Spinal cord (tissue), 10 donors: ENCODE data around the gene THAP2. TPM values are rescaled to one million over a fixed set of nuclear protein-coding genes. Genes with fewer than 3 reads are reported as not detected.

ENCODE experiments used
- DNase-seq, 6 donors: peaks; one replicate each; pipeline versions ENCODE4 v3.0.0 to v3.0.0-alpha.2; 2013 to 2015; ENCODE audit warnings: low spot score in 6 of 6, low read depth in 4 of 6
- H3K27ac ChIP-seq: one replicate; pipeline ENCODE4 v1.5.1; 2013; ENCODE audit warnings: low read depth, low read length, control low read depth
- H3K27me3 ChIP-seq: one replicate; pipeline ENCODE4 v1.6.1; 2013; ENCODE audit warnings: low read length; ENCODE audit not compliant: control insufficient read depth, insufficient read depth
- H3K36me3 ChIP-seq: one replicate; pipeline ENCODE4 v1.6.1; 2013; ENCODE audit warnings: low read length; ENCODE audit not compliant: control insufficient read depth, insufficient read depth
- H3K4me1 ChIP-seq: one replicate; pipeline ENCODE4 v1.6.1; 2013; ENCODE audit warnings: low read length; ENCODE audit not compliant: control insufficient read depth, insufficient read depth
- H3K4me3 ChIP-seq: one replicate; pipeline ENCODE4 v1.5.1; 2013; ENCODE audit warnings: low read depth, low read length, control low read depth
- H3K9me3 ChIP-seq: one replicate; pipeline ENCODE4 v1.6.1; 2013; ENCODE audit warnings: low read length; ENCODE audit not compliant: control insufficient read depth, insufficient read depth
- WGBS: methylation state at CpG from one replicate; pipeline ENCODE4 v1.1.5; 2013; ENCODE audit warnings: missing lambda C conversion rate; ENCODE audit not compliant: insufficient coverage; 5-methylcytosine and 5-hydroxymethylcytosine counted together
- polyA plus RNA-seq, 2 donors: library from polyadenylated mRNA; unstranded; fragments of 120-200 nt; gene quantifications; one replicate each; pipeline ENCODE4 v1.2.1, GENCODE V29; 2013; ENCODE audit not compliant: insufficient read length in 2 of 2
- small RNA-seq: library from RNA; depleted of rRNA; stranded (forward); fragments of <200 nt; gene quantifications from one replicate; pipeline ENCODE3, GENCODE V24; 2014; ENCODE audit warnings: low replicate concordance
- total RNA-seq, 2 donors: library from RNA; depleted of rRNA in 1 of 2; stranded (reverse); fragments of 120-200 nt in 1 of 2; fragments of >200 nt in 1 of 2; gene quantifications; one replicate each; pipeline versions ENCODE4 v1.2.3 to v1.2.4, GENCODE V29; 2013 to 2014
- donor health status: healthy.

THAP2 gene
- total and polyA plus RNA-seq, 4 donors = 12.4 to 18.6 (median 16.8) TPM

DNA sequence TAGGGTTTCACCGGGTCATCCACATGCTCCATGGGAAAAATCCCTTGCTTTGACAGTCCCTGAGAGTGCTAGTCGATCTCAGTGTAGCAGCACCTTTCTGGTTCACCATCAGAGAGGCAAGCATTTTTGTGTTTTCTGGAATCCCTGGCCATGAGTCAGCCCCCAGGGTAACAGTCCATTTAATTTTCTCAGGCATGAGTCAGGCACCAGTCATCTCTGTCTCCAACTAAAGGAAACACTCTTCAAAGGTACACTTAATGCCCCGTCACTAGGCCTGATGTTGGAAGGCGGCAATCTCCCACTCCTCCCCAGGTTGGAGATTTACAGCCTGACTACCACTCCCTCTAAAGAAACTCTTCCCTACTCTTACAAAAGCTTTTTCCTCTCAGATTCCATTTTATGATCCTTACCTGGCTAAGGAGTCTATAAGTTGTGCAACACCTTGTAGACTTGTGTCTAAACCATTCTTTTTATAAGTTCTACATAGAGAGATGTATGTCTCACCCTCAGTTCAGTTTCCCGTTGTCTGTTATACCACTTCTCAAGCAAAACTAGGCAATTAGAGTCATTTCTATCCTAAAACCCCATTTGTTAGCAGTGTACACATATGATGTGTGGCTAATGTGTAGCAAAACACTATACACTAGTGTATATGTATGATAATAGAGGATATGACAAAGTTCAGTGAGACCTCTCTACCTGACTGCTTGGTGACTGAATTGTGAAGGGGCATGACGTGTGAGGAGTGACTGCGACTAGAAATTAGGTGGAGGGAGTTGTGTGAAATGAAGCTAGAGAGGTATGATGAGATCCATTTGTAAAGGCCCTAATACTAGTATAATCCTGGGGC, 46.4 kb downstream of the THAP2 start:
- no peak for DNase-seq
- WGBS = 94% methylated on average over 5 of the region's 7 CpGs
- no peak overlapping the region for H3K27ac ChIP-seq
- no peaks in the 10 kb centered on the region for H3K27me3 ChIP-seq
- no peaks in the 10 kb centered on the region for H3K4me1 ChIP-seq
- no peaks in the 10 kb centered on the region for H3K36me3 ChIP-seq
- H3K4me3 ChIP-seq = no peak overlapping the region
- peaks cover 4% of the 10 kb centered on the region for H3K9me3 ChIP-seq

DNA sequence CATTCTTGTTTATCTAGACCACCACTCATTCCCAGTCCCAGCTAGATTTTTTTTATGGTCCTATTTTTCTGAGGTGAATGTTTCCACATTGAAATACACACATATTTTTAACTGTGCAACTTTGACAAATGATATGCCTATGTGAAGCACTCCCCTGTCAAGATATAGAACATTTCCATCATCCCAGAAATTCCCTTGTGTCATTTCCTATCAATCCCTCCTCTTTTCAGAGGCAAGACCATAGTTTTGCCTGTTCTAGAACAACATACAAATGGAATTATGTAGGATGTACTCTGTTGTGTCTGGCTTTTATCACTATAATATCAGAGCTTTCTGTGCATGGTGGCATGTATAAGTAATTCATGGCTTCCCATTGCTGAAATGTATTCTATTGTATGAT, 54.5 kb downstream of the THAP2 start:
- Histone ChIP-seq H3K27me3 (no peaks in the 10 kb centered on the region), H3K27ac (no peak overlapping the region), H3K9me3 (peaks cover 4% of the 10 kb centered on the region), H3K36me3 (no peaks in the 10 kb centered on the region), H3K4me3 (no peak overlapping the region), H3K4me1 (no peaks in the 10 kb centered on the region)
- no peak for DNase-seq

DNA sequence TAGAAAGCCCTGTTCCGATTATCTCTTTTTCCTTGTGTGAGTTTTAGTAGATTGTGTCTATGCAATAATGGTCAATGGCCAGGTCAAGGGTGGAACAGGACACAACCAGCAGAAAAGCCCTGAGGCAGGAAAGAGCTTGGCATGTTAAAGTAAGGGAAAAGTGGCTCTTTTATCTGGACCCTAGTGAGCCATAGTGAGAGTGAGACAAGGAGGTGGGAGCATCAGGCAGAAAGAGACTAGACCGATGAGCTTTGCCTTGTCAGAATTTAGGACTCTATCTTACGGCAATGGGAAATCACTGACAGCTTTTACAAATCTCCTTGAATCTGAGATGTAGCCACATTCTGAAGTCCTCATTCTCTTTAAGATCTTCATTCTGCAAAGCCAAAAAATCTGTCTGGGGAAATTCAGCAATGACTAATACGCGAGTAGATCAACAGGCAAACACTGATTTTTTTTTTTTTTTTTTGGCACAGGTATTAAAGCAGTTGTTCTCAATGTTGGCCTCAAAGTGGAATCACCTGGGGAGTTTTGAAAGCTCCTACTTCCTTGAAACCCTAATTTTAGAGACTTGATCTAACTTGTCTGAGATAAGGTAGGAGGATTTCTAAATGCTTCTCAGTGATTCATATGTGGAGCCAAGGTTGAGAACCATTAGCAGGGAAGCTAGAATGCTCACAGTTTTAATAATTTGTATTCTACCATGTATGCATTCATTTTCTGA, 55.7 kb downstream of the THAP2 start:
- H3K4me3 ChIP-seq = no peak overlapping the region
- no peak for DNase-seq
- no peaks in the 10 kb centered on the region for H3K9me3 ChIP-seq
- WGBS = 100% methylated on average over 5 of the region's 5 CpGs
- H3K27me3 ChIP-seq = no peaks in the 10 kb centered on the region
- no peak overlapping the region for H3K27ac ChIP-seq
- H3K4me1 ChIP-seq = no peaks in the 10 kb centered on the region
- no peaks in the 10 kb centered on the region for H3K36me3 ChIP-seq

DNA sequence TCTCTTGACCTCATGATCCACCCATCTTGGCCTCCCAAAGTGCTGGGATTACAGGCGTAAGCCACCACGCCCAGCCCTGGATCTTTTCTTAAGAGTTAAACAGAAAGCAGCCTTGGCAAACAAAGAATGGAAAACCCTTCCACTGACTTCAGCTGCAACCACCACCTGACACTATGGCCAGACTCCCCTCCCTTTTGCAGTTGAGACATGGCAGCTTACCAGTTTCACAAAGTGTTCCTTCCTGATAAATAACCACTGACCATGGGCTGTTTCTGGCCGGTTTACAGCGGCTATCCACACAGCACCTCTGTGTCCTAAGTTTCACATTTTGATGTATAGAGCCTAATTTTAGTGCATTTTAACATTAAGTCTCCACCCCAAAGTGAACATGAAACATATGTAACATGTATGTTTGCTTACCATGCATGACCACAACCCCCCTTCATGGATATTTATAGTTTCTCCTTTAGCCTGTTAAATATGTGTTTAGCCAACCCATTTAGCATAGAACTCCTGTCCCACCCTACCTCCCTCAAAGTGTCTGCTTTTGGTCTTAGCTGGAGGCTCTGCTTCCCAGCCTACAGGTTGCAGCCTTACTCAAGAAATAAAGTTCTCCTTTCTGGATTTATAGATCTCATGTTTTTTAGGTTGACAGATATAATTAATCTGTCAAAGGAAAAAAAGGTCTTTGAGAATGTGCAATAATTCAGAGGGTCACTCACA, 57.8 kb downstream of the THAP2 start:
- no peak overlapping the region for H3K27ac ChIP-seq
- H3K4me3 ChIP-seq = no peak overlapping the region
- H3K36me3 ChIP-seq = no peaks in the 10 kb centered on the region
- no peaks in the 10 kb centered on the region for H3K27me3 ChIP-seq
- H3K9me3 ChIP-seq = no peaks in the 10 kb centered on the region
- DNase-seq = no peak
- WGBS = 100% methylated on average over 2 of the region's 4 CpGs
- no peaks in the 10 kb centered on the region for H3K4me1 ChIP-seq

DNA sequence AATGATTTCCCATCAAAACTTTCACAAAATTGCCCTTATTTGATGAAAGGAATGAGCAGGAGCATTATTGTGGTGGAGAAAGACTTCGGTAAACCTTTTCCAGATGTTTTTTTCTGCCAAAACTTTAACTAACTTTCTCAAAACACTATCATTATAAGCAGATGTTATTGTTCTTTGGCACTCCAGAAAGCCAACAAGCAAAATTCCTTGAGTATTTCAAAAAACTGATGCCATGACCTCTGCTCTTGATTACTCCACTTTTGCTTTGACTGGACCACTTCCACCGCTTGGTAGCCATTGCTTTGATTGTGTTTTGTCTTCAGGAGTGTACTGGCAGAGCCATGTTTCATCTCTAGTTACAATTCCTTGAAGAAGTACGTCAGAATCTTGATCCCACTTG, 60.9 kb downstream of the THAP2 start:
- no peaks in the 10 kb centered on the region for H3K36me3 ChIP-seq
- no peak for DNase-seq
- WGBS = 100% methylated on average over 1 of the region's 3 CpGs
- no peak overlapping the region for H3K27ac ChIP-seq
- no peaks in the 10 kb centered on the region for H3K9me3 ChIP-seq
- H3K27me3 ChIP-seq = no peaks in the 10 kb centered on the region
- H3K4me1 ChIP-seq = no peaks in the 10 kb centered on the region
- H3K4me3 ChIP-seq = no peak overlapping the region

DNA sequence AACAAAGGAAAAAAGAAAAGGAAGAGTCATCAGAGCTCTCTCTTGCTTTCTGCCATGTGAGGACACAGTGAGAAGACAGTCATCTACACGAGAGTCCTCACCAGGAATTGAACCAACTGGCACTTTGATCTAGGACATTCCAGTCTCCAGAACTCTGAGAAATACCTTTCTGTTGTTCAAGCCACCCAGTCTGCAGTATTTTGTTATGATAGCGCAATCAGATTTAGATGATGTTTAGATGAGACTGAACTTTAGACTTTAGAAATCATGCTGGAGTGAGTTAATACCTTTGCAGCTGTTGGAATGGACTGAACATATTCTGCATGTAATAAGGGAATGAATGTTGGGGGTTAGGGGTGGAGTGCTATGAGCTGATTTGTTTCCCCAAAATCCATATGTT, 62.4 kb downstream of the THAP2 start:
- Histone ChIP-seq H3K9me3 (no peaks in the 10 kb centered on the region), H3K27me3 (no peaks in the 10 kb centered on the region), H3K4me1 (no peaks in the 10 kb centered on the region), H3K4me3 (no peak overlapping the region), H3K27ac (no peak overlapping the region), H3K36me3 (no peaks in the 10 kb centered on the region)
- no peak for DNase-seq
- 100% methylated on average over 1 of the region's 2 CpGs for WGBS

DNA sequence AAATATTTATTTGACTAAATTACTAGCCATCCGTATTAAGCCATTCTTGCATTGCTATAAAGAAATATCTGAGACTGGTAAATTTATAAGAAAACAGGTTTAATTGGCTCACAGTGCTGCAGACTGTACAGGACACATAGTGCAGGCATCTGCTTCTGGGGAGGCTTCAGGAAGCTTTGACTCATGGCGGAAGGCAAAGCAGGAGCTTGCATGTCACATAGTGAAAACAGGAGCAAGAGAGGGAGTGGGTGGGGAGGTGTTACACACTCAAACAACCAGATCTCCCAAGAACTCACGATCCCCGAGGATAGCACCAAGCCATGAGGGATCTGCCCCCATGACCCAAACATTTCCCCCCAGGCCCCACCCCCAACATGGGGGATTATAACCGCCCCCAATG, 63.9 kb downstream of the THAP2 start:
- WGBS = no CpG with 5 or more reads among the region's 5 CpGs
- Histone ChIP-seq H3K4me3 (no peak overlapping the region), H3K4me1 (no peaks in the 10 kb centered on the region)

More for the DNA sequence above, 63.9 kb downstream of the THAP2 start:
- Histone ChIP-seq H3K27ac (no peak overlapping the region), H3K27me3 (no peaks in the 10 kb centered on the region), H3K9me3 (no peaks in the 10 kb centered on the region), H3K36me3 (no peaks in the 10 kb centered on the region)
- no peak for DNase-seq

Small RNA genes within 50 kb of the gene (small RNA-seq; reads per million reads assigned to genes)
- gene RF00560 = not detected

Other genes starting within 250 kb of the THAP2 start
- gene LGR5, start 224.5 kb upstream of the THAP2 start, total RNA-seq = 1 to 10 TPM; 1.6 to 8.3 TPM
- gene LGR5, start 224.5 kb upstream of the THAP2 start, polyA plus RNA-seq = 1 to 10 TPM; 6.1 to 8.8 TPM
- gene ZFC3H1, start 453 bp upstream of the THAP2 start, total RNA-seq = 10 to 100 TPM; 38.5 to 59.4 TPM
- 10 to 100 TPM; 60.1 to 62.4 TPM for gene ZFC3H1, start 453 bp upstream of the THAP2 start, polyA plus RNA-seq
- 10 to 100 TPM; 42.6 to 58.1 TPM for gene TMEM19, start 21.8 kb downstream of the THAP2 start, total RNA-seq
- gene TMEM19, start 21.8 kb downstream of the THAP2 start, polyA plus RNA-seq = 10 to 100 TPM; 29.2 to 34.8 TPM
- gene RAB21, start 90.6 kb downstream of the THAP2 start, total RNA-seq = 10 to 100 TPM; 26.4 to 51.7 TPM
- 10 to 100 TPM; 51.5 to 62.5 TPM for gene RAB21, start 90.6 kb downstream of the THAP2 start, polyA plus RNA-seq
- gene TBC1D15, start 175.5 kb downstream of the THAP2 start, total RNA-seq = 10 to 100 TPM; 26.6 to 51.9 TPM
- 10 to 100 TPM; 33.1 to 36.4 TPM for gene TBC1D15, start 175.5 kb downstream of the THAP2 start, polyA plus RNA-seq